RWPE2 (cell line): ENCODE data around the gene RTL1.

Source experiments
- ATAC-seq: fragments of 200-7000 bp; cut with Tn5 transposase; 3 replicates; pipeline ENCODE4 v1.9.1; 2021; ENCODE audit warnings: low read depth
- DNase-seq: peaks from one replicate; pipeline ENCODE4 v3.0.0-alpha.2; 2020; ENCODE audit warnings: low spot score
- H3K27ac ChIP-seq: fragments of 450-650 bp; 2 replicates; pipeline ENCODE4 v1.5.1; 2017; ENCODE audit warnings: mild to moderate bottlenecking; ENCODE audit not compliant: poor library complexity, severe bottlenecking
- H3K27me3 ChIP-seq: fragments of 250-450 bp; sonication (Bioruptor Pico); 2 replicates; pipeline ENCODE4 v1.5.1; 2021; ENCODE audit warnings: mild to moderate bottlenecking, moderate library complexity; ENCODE audit not compliant: insufficient read depth, poor library complexity, severe bottlenecking
- H3K36me3 ChIP-seq: fragments of 250-450 bp; sonication (Bioruptor Pico); 2 replicates; pipeline ENCODE4 v1.5.1; 2020; ENCODE audit warnings: low read depth, mild to moderate bottlenecking, moderate library complexity
- H3K4me1 ChIP-seq: fragments of 250-450 bp; sonication (Bioruptor Pico); 2 replicates; pipeline ENCODE4 v1.5.1; 2021; ENCODE audit warnings: mild to moderate bottlenecking, moderate library complexity; ENCODE audit not compliant: insufficient read depth, poor library complexity, severe bottlenecking
- H3K4me3 ChIP-seq: fragments of 250-450 bp; sonication (Bioruptor Pico); 2 replicates; pipeline ENCODE4 v1.5.1; 2021; ENCODE audit warnings: mild to moderate bottlenecking, moderate library complexity; ENCODE audit not compliant: severe bottlenecking
- H3K9me3 ChIP-seq: fragments of 250-450 bp; sonication (Bioruptor Pico); 2 replicates; pipeline ENCODE4 v1.5.1; 2021; ENCODE audit warnings: mild to moderate bottlenecking, moderate library complexity; ENCODE audit not compliant: severe bottlenecking
- TF ChIP-seq, protein P1 (sequence below): fragments of 450-650 bp; IDR thresholded peaks from one replicate; pipeline ENCODE4 v1.5.1; 2017; ENCODE audit warnings: mild to moderate bottlenecking, moderate library complexity; ENCODE audit not compliant: poor library complexity, severe bottlenecking

RTL1 gene

DNA sequence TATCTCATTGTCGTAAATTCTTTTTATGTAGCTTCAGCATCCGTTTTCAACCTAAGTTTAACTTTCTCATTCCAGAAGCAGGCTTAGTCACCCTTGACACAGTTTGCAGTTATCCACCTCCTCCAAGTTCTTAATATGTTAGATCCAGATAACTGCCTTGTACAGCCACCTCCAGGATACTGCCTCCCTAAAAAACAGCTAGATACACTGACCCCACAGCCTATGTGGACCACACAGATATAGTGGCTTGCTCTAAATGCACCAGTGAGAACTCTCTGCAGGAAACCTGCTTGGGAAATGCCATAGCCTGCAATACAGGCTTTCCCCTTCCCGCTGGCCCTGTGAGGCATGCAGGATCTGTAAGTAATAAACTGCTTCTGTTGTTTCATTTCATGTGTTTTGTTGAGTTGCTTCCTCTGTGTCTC, 11.1 kb upstream of the RTL1 start:
- Histone ChIP-seq H3K27ac (no peak overlapping the region), H3K36me3 (peaks cover 13% of the 10 kb centered on the region), H3K4me1 (no peaks in the 10 kb centered on the region), H3K9me3 (no peaks in the 10 kb centered on the region), H3K27me3 (no peaks in the 10 kb centered on the region), H3K4me3 (no peak overlapping the region)
- DNase-seq (no peak), ATAC-seq (peak; percentile 49)
- TF ChIP-seq, protein P1, sequence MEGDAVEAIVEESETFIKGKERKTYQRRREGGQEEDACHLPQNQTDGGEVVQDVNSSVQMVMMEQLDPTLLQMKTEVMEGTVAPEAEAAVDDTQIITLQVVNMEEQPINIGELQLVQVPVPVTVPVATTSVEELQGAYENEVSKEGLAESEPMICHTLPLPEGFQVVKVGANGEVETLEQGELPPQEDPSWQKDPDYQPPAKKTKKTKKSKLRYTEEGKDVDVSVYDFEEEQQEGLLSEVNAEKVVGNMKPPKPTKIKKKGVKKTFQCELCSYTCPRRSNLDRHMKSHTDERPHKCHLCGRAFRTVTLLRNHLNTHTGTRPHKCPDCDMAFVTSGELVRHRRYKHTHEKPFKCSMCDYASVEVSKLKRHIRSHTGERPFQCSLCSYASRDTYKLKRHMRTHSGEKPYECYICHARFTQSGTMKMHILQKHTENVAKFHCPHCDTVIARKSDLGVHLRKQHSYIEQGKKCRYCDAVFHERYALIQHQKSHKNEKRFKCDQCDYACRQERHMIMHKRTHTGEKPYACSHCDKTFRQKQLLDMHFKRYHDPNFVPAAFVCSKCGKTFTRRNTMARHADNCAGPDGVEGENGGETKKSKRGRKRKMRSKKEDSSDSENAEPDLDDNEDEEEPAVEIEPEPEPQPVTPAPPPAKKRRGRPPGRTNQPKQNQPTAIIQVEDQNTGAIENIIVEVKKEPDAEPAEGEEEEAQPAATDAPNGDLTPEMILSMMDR = no peak

DNA sequence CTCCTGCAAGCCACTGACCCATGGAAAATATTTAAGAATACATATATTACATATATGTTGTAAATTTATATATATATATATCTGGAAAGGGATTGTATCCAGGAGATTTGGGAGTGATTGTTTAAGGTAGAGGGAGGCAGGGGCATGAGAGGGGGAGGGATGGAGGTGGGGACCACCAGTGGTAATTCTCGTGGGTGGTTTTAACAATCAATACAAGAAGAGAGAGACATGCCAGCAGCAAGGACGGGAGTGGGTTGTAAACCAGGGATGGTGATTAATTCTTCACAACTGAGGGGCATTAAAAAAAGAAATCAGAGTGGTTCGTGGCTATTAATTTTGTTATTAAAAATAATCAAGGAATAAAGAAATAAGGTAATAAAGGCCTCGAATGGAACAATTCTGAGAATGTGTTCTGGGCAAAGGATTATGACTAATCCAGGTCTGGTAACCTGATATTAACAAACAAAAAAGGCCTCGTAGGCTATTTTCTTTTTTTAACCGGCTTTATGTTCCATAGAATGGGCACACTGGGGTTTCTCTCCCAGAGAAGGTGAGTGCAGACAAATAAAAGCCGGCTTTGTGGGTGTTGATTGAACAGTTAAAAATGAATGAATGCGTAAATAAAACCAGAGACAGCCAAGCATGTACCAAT, 8.3 kb upstream of the RTL1 start:
- Histone ChIP-seq H3K36me3 (peaks cover 13% of the 10 kb centered on the region), H3K9me3 (no peaks in the 10 kb centered on the region), H3K4me3 (no peak overlapping the region), H3K27ac (no peak overlapping the region), H3K27me3 (no peaks in the 10 kb centered on the region), H3K4me1 (no peaks in the 10 kb centered on the region)
- DNase-seq (no peak), ATAC-seq (peak; percentile 67; the same call in 2 of the 3 replicates)
- TF ChIP-seq, protein P1 = no peak

DNA sequence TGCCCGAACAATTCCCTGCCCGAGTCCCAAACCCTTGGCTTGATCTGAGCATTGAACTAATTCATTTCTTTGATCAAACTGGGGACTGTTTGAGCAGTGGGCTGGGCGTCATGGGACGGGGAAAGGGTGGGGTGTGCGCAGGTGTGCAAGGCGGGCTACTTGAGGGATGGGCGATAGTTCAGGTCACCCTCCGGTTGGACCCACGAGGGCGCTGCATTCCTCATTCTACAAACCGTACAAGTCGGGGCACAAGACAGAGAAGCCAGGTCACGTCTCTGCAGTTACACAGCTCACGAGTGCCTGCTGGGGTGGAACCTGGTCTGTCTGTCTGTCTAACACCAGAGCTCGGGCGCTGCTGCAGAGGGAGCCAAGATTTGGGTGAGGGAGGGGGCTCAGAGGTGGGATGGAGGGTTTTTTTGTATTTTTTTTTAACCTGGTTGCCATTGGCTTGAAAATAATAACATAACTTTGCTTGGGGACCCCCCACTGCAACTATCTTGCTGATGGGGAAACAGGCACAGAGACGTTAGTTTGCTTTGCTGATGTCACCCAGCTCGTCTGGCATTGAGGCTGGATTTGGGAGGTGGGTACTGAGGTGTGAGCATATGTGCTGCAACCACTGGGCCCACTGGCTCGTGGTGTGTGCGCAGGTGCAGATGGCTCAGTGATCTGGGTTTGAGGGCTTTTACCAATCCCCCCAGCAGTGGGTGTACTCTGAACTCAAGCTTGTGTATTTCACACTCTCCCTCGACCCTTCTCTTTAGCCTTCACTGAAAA, 7.6 kb upstream of the RTL1 start:
- TF ChIP-seq, protein P1 = no peak
- ATAC-seq (no peak), DNase-seq (no peak)
- no peak overlapping the region for H3K27ac ChIP-seq
- no peak overlapping the region for H3K4me3 ChIP-seq
- H3K27me3 ChIP-seq = peaks cover 2% of the 10 kb centered on the region
- no peaks in the 10 kb centered on the region for H3K9me3 ChIP-seq
- H3K4me1 ChIP-seq = no peaks in the 10 kb centered on the region
- H3K36me3 ChIP-seq = peaks cover 13% of the 10 kb centered on the region

DNA sequence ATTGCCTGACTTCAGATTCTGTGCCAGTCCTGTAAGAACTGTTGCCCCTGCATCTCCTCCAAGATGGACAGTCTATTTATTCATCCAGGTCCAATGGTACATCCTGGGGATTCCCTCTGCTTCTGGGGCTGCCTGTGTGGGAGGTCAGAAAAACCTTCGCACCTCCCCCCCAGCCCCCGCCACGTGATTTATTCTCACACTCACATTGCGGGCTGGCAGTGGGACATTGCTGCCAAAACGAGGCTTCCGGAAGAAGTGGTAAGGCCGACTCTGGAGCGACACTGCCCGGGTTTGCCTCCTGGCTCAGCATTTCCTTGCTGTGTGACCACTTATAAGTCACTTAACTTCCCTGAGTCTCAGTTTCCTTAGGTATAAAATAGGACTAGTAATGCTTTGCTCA, 5.9 kb upstream of the RTL1 start:
- DNase-seq (no peak), ATAC-seq (no peak)
- TF ChIP-seq, protein P1 = no peak
- Histone ChIP-seq H3K4me1 (no peaks in the 10 kb centered on the region), H3K36me3 (peaks cover 13% of the 10 kb centered on the region), H3K9me3 (no peaks in the 10 kb centered on the region), H3K4me3 (no peak overlapping the region), H3K27me3 (peaks cover 12% of the 10 kb centered on the region), H3K27ac (no peak overlapping the region)

DNA sequence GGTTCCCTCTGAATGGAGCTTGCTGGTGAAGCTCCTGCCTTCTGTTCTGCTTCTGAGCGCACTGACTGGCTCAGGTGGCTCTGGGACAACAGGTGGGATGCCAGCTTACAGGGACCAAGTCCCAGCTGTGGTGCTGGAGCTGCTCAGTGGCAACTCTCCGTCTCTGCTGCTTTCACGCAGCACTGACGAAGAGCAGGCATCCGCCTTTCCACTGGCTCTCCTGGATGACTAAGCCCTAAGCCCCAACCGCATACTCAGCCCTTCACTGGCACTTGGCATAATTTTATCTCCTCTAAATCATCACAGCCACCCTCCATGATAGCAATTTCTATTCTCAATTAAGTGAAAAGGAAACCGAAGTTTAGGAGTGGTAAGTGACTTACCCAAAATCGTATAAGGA, 3.7 kb upstream of the RTL1 start:
- H3K27me3 ChIP-seq = peaks cover 30% of the 10 kb centered on the region
- TF ChIP-seq, protein P1 = no peak

More for the DNA sequence above, 3.7 kb upstream of the RTL1 start:
- no peak for DNase-seq
- Histone ChIP-seq H3K9me3 (no peaks in the 10 kb centered on the region), H3K4me3 (no peak overlapping the region), H3K27ac (no peak overlapping the region), H3K4me1 (no peaks in the 10 kb centered on the region), H3K36me3 (no peaks in the 10 kb centered on the region)
- ATAC-seq = no peak
